GM21447 (cell line): ENCODE measurements around the gene C12orf60.

Source experiments
- ATAC-seq: cut with Tn5 transposase; IDR thresholded peaks from one replicate; pipeline ENCODE4 v1.9.1; 2021; ENCODE audit not compliant: unreplicated experiment

The C12orf60 gene

GRCh38 chr12:14871247-14871646 is 67.8 kb downstream of the C12orf60 start:
- ATAC-seq = no peak

DNA sequence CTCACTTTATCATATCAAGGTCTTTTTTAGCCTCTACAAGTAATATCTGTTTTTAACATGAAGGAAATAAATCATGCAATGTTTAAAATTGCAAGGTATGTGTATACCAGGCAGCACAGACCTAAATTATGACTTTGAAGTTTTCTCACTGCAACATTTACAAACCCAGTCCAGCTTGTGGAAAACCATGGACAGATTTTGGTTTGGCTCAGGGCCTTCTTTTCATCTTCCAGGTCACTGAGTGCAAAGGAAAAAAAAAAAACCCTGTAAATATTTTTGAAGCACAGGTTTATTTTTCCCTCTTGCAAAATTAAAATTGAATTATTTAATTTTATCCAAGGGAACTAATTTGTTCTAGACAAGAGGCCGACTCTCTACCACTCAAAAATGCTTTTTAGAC is 68.4 kb downstream of the C12orf60 start:
- no peak for ATAC-seq

DNA sequence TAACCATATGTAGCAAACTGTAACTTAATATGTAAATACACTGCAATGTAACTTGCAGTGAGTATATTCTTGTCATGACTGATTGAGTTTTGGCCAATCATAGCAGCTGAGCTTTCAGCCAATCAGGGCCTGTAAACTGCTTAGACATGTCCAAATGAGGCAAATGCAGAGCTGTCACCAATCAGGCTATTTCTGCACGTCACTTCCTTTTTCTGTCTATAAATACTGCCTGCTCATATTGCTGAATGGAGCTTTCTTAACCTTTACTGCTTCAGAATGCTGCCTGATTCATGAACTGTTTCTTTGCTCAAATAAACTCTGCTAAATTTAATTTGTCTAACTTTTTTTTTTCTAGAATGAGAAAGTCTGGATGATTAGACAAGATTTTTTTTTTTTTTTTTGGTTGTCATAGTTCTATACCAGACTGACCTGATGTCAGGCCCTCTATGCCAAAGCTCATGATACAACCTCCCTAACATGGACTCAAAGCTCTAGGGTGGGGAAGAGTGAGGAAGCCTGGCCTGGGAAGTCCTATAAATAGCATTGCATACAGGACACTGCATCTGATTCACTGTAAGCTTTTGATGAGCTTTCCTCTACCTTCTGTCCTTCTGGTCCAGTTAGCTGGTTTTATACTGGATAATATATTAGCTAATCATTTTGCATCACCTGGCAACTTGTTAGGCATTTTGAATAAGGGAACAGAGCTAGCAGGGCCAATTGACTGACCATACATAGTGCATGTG is 70.1 kb downstream of the C12orf60 start:
- ATAC-seq = no peak
